HepG2 (cell line): ENCODE data around the gene UBE2B. TPM values are rescaled to one million over a fixed set of nuclear protein-coding genes. Genes with fewer than 3 reads are reported as not detected.

ENCODE experiments used
- ATAC-seq: fragments of 200-7000 bp; cut with Tn5 transposase; 3 replicates; pipeline ENCODE4 v1.9.1; 2020; ENCODE audit warnings: mild to moderate bottlenecking, moderate library complexity
- BruUV-seq: library from RNA; stranded (reverse); fragments of 400-500 nt; replicated peaks from 2 replicates; lab custom pipeline; 2021; lab: Mats Ljungman, UMichigan
- CTCF ChIA-PET: fragments of 300-600 bp; formaldehyde crosslinking; extraction: SDS; loops from one replicate; lab custom pipeline; 2021; ENCODE audit warnings: low total read pairs, inconsistent platforms, low intra/inter-chr PET ratio; lab: Yijun Ruan, JAX
- POLR2A ChIA-PET: fragments of 350-600 bp; sonication (Branson Sonifier 250); formaldehyde crosslinking; loops from one replicate; lab custom pipeline; 2020; ENCODE audit warnings: antibody characterized with exemption, inconsistent platforms; lab: Yijun Ruan, JAX
- DNase-seq: peaks from one replicate; pipeline ENCODE4 v3.0.0-alpha.2; 2015; ENCODE audit warnings: low spot score
- FAIRE-seq: peaks from 3 replicates; lab custom pipeline; 2011; peaks lifted over from hg19 to GRCh38; lab: Jason Lieb, UNC
- H2AFZ ChIP-seq: one replicate; pipeline ENCODE4 v1.6.1; 2011; ENCODE audit warnings: low read length, inconsistent platforms
- H3K27ac ChIP-seq: fragments of 300-600 bp; 3 replicates; pipeline ENCODE4 v1.8.0; 2011; ENCODE audit warnings: mixed run types, mild to moderate bottlenecking, mixed read lengths, low read length, inconsistent platforms; ENCODE audit not compliant: insufficient read depth; ENCODE audit errors: extremely low read length
- H3K27me3 ChIP-seq, 2 experiments: fragments of 200-600 bp in 1 of 2; 2 replicates in 1 of 2; 3 replicates in 1 of 2; pipeline versions ENCODE4 v1.6.0 to v1.8.0; 2011; ENCODE audit warnings: low read length in 2 of 2, mild to moderate bottlenecking in 2 of 2, moderate library complexity in 2 of 2, inconsistent platforms in 1 of 2; ENCODE audit not compliant: insufficient read depth in 2 of 2, control insufficient read depth in 1 of 2
- H3K36me3 ChIP-seq, 2 experiments: fragments of 200-600 bp in 1 of 2; replicated peaks in 1 of 2; 2 replicates in 1 of 2; 3 replicates in 1 of 2; pipeline versions ENCODE4 v1.5.1 to v1.8.0; 2011; ENCODE audit warnings: low read length in 2 of 2, inconsistent platforms in 1 of 2; ENCODE audit not compliant: insufficient read depth in 2 of 2, control insufficient read depth in 1 of 2
- H3K4me1 ChIP-seq: 2 replicates; pipeline ENCODE4 v1.5.1; 2012; ENCODE audit warnings: low read length, inconsistent platforms; ENCODE audit not compliant: insufficient read depth
- H3K4me2 ChIP-seq: 2 replicates; pipeline ENCODE4 v1.6.0; 2011; ENCODE audit warnings: low read depth, low read length, inconsistent platforms
- H3K4me3 ChIP-seq, 3 experiments: fragments of 200-600 bp in 1 of 3; sonication (generic), shearing (Covaris generic) in 1 of 3; replicated peaks in 1 of 3; 2 replicates each; pipeline ENCODE4 v1.5.1; 2011 to 2016; ENCODE audit warnings: low read length in 3 of 3, inconsistent platforms in 2 of 3, low read depth in 2 of 3, mild to moderate bottlenecking in 2 of 3, control low read depth in 1 of 3, mixed read lengths in 1 of 3; ENCODE audit not compliant: insufficient read depth in 1 of 3
- H3K79me2 ChIP-seq: one replicate; pipeline ENCODE4 v1.6.1; 2011; ENCODE audit warnings: low read length, inconsistent platforms; ENCODE audit not compliant: insufficient read depth
- H3K9ac ChIP-seq: 2 replicates; pipeline ENCODE4 v1.6.0; 2011; ENCODE audit warnings: mild to moderate bottlenecking, low read depth, low read length, inconsistent platforms; ENCODE audit not compliant: insufficient read depth
- H3K9me3 ChIP-seq: 2 replicates; pipeline ENCODE4 v1.5.1; 2012; ENCODE audit warnings: mild to moderate bottlenecking, low read length
- H4K20me1 ChIP-seq: 2 replicates; pipeline ENCODE4 v1.6.0; 2011; ENCODE audit warnings: inconsistent platforms, mild to moderate bottlenecking, low read length, moderate library complexity; ENCODE audit not compliant: insufficient read depth
- CTCF ChIP-seq: sonication (generic); formaldehyde crosslinking; IDR thresholded peaks from 2 replicates; pipeline ENCODE4 v1.5.0; 2020; ENCODE audit warnings: mild to moderate bottlenecking, missing genetic modification reagents, moderate library complexity
- DR1 ChIP-seq: sonication (generic); formaldehyde crosslinking; IDR thresholded peaks from 2 replicates; pipeline ENCODE4 v1.8.0; 2021; ENCODE audit warnings: mild to moderate bottlenecking, missing genetic modification reagents, inconsistent platforms
- FOXA1 ChIP-seq, 2 experiments: fragments of 450-650 bp in 1 of 2; sonication (generic) in 1 of 2; formaldehyde crosslinking in 1 of 2; IDR thresholded peaks; 2 replicates each; pipeline versions ENCODE4 v1.4.0 to v1.6.1; 2016 to 2020; ENCODE audit warnings: missing genetic modification reagents in 1 of 2
- HMGXB4 ChIP-seq, 2 experiments: sonication (generic) in 1 of 2; formaldehyde crosslinking in 1 of 2; IDR thresholded peaks; 2 replicates each; pipeline versions ENCODE4 v1.4.0 to v1.6.1; 2018 to 2020; ENCODE audit warnings: missing genetic modification reagents in 2 of 2, borderline replicate concordance in 1 of 2, low read depth in 1 of 2, mild to moderate bottlenecking in 1 of 2, missing biosample characterization in 1 of 2
- KMT2B ChIP-seq: IDR thresholded peaks from 2 replicates; pipeline ENCODE4 v1.6.1; 2016; ENCODE audit warnings: missing genetic modification reagents, missing compliant biosample characterization
- MATR3 ChIP-seq: sonication (generic); formaldehyde crosslinking; IDR thresholded peaks from 2 replicates; pipeline ENCODE4 v1.4.0; 2020; ENCODE audit warnings: missing genetic modification reagents
- MTA3 ChIP-seq: sonication (generic); formaldehyde crosslinking; IDR thresholded peaks from 2 replicates; pipeline ENCODE4 v1.4.0; 2020; ENCODE audit warnings: missing genetic modification reagents
- NFE2L2 ChIP-seq: fragments of 150-350 bp; IDR thresholded peaks from 2 replicates; pipeline ENCODE4 v1.6.1; 2014; ENCODE audit warnings: low read length
- NFKB2 ChIP-seq: sonication (generic); formaldehyde crosslinking; IDR thresholded peaks from 2 replicates; pipeline ENCODE4 v1.4.0; 2020; ENCODE audit warnings: missing genetic modification reagents, borderline replicate concordance
- POLR2AphosphoS2 ChIP-seq: IDR thresholded peaks from 2 replicates; pipeline ENCODE4 v1.6.1; 2011; ENCODE audit warnings: low read depth, low read length, improper control_type of control experiment
- TBX2 ChIP-seq: sonication (generic); formaldehyde crosslinking; IDR thresholded peaks from 2 replicates; pipeline ENCODE4 v1.5.0; 2020; ENCODE audit warnings: missing genetic modification reagents, mild to moderate bottlenecking, borderline replicate concordance
- ZNF331 ChIP-seq: sonication (generic); formaldehyde crosslinking; IDR thresholded peaks from 2 replicates; pipeline ENCODE4 v1.4.0; 2020; ENCODE audit warnings: missing genetic modification reagents
- ZNF33B ChIP-seq: sonication (generic); formaldehyde crosslinking; IDR thresholded peaks from 2 replicates; pipeline ENCODE4 v1.5.1; 2020; ENCODE audit warnings: mild to moderate bottlenecking, missing genetic modification reagents
- ZNF530 ChIP-seq: sonication (generic); formaldehyde crosslinking; IDR thresholded peaks from 2 replicates; pipeline ENCODE4 v1.5.0; 2020; ENCODE audit warnings: low read depth, mild to moderate bottlenecking, missing genetic modification reagents
- ZNF609 ChIP-seq: sonication (generic); formaldehyde crosslinking; IDR thresholded peaks from 2 replicates; pipeline ENCODE4 v1.4.0; 2020; ENCODE audit warnings: mild to moderate bottlenecking, missing genetic modification reagents, borderline replicate concordance
- ZNF703 ChIP-seq: sonication (generic); formaldehyde crosslinking; IDR thresholded peaks from 2 replicates; pipeline ENCODE4 v1.5.1; 2020; ENCODE audit warnings: missing genetic modification reagents, mild to moderate bottlenecking, moderate library complexity, borderline replicate concordance
- ZNF713 ChIP-seq: sonication (generic); formaldehyde crosslinking; IDR thresholded peaks from 2 replicates; pipeline ENCODE4 v1.4.0; 2020; ENCODE audit warnings: mild to moderate bottlenecking, missing genetic modification reagents
- ZNF782 ChIP-seq: sonication (generic); formaldehyde crosslinking; IDR thresholded peaks from 2 replicates; pipeline ENCODE4 v1.4.0; 2020; ENCODE audit warnings: missing genetic modification reagents, mild to moderate bottlenecking, borderline replicate concordance
- in situ Hi-C: cut with HindIII; loops from 2 replicates; pipeline ENCODE4 v1.10.0; 2017; ENCODE audit warnings: low pct_unique_long_range_greater_than_20kb; ENCODE audit not compliant: extremely low pct_ligation_motif_present
- intact Hi-C: fragments of 100-400 bp; cut with micrococcal nuclease; formaldehyde crosslinking; loops from one replicate; pipeline ENCODE4 v1.10.0; 2022; ENCODE audit not compliant: unreplicated experiment
- polyA plus RNA-seq, 8 experiments: library from polyadenylated mRNA; depleted of rRNA in 3 of 8; stranded (reverse) in 7 of 8; unstranded in 1 of 8; fragments of >200 nt; fragmentation: Illumina TruSeq in 4 of 8; extraction: Trizol in 4 of 8; gene quantifications; 2 replicates each; pipeline versions ENCODE4 v1.2.1 to v1.2.3, GENCODE V29; 2011 to 2016; ENCODE audit warnings: low read depth in 4 of 8, missing spikeins in 1 of 8, mixed read lengths in 1 of 8; ENCODE audit not compliant: insufficient read depth in 1 of 8
- total RNA-seq, 5 experiments: library from RNA; depleted of rRNA; stranded (reverse); fragments of >200 nt; fragmentation: Illumina TruSeq; extraction: Trizol; gene quantifications; 2 replicates each; pipeline ENCODE4 v1.2.3, GENCODE V29; 2016; ENCODE audit warnings: low read depth in 1 of 5

Gene UBE2B
- total and polyA plus RNA-seq, 2 of the 13 experiments (the other 11 are each of a cell fraction or from before 2014, with no cell fraction given): 25.2 to 56.0 TPM

DNA sequence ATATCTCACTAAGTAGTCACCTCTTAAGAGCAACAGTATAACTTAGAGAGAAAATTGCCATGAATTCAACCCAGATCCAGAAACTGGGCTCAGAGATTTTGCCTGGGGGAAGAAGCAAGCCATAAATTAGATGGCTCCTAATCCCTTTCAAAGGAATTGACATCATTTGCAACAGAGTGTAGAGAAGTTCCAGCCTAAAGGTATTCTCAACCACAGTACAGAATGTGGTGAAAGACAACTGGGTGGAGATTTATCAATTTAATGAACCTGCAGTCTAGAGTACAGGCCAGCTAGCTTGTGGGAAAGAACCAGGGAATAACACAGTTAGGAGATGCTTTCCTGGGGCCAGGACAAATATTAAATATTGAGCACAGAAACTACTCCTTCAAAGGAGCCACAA lies 44.0 kb upstream of the UBE2B start:
- no peaks in the 10 kb centered on the region for H4K20me1 ChIP-seq
- no peak overlapping the region for H3K4me3 ChIP-seq
- FAIRE-seq: no peak
- no peak for ATAC-seq
- no peaks in the 10 kb centered on the region for H3K36me3 ChIP-seq
- no peaks in the 10 kb centered on the region for H3K27me3 ChIP-seq
- in situ Hi-C loops (no loop called here), intact Hi-C loops (no loop called here)
- BruUV-seq: no TSS peak
- H2AFZ ChIP-seq: no peak overlapping the region
- no peak overlapping the region for H3K4me2 ChIP-seq
- peaks cover 10% of the 10 kb centered on the region for H3K9me3 ChIP-seq
- DNase-seq: no peak
- H3K4me1 ChIP-seq: no peaks in the 10 kb centered on the region
- no peaks in the 10 kb centered on the region for H3K79me2 ChIP-seq
- H3K27ac ChIP-seq: no peak overlapping the region
- H3K9ac ChIP-seq: no peak overlapping the region
- POLR2A ChIA-PET: no interaction called here
- CTCF ChIA-PET: no interaction called here
- TF ChIP-seq MATR3 (CRISPR knock-in tag): no peak
- TF ChIP-seq ZNF703: no peak
- no peak for TF ChIP-seq CTCF
- no peak for TF ChIP-seq ZNF33B (CRISPR knock-in tag)
- no peak for TF ChIP-seq HMGXB4 (CRISPR knock-in tag; IDR thresholded peaks at IDR 0.05; ENCODE audit: borderline replicate concordance in 1 of 2, low read depth in 1 of 2)
- TF ChIP-seq ZNF331 (CRISPR knock-in tag): no peak
- TF ChIP-seq ZNF782: no peak
- no peak for TF ChIP-seq KMT2B
- TF ChIP-seq MTA3 (CRISPR knock-in tag): no peak
- no peak for TF ChIP-seq ZNF530 (CRISPR knock-in tag)
- TF ChIP-seq DR1 (CRISPR knock-in tag): no peak
- TF ChIP-seq ZNF713 (CRISPR knock-in tag): no peak
- no peak for TF ChIP-seq ZNF609 (CRISPR knock-in tag)
- no peak for TF ChIP-seq NFE2L2
- no peak for TF ChIP-seq POLR2AphosphoS2
- TF ChIP-seq TBX2: no peak
- no peak for TF ChIP-seq FOXA1 (IDR thresholded peaks at IDR 0.05)
- no peak for TF ChIP-seq FOXA1 (CRISPR knock-in tag; IDR thresholded peaks at IDR 0.05)
- no peak for TF ChIP-seq NFKB2 (CRISPR knock-in tag)
